Activated CD8-positive, alpha-beta T cell treated with anti-CD3 and anti-CD28 coated beads for 36 hours (primary cell): ENCODE data around the gene SOX13. TPM values are rescaled to one million over a fixed set of nuclear protein-coding genes. Genes with fewer than 3 reads are reported as not detected.

ENCODE experiments used
- ATAC-seq: fragments of 200-7000 bp; cut with Tn5 transposase; one replicate; pipeline ENCODE4 v1.10.0; 2021; ENCODE audit warnings: mild to moderate bottlenecking, moderate library complexity
- CTCF ChIA-PET: fragments of 350-600 bp; sonication (Branson Sonifier 250); formaldehyde crosslinking; loops from one replicate; lab custom pipeline; 2021; ENCODE audit warnings: antibody characterized with exemption; lab: Charles Lee
- POLR2A ChIA-PET: fragments of 350-600 bp; sonication (Branson Sonifier 250); formaldehyde crosslinking; loops from one replicate; lab custom pipeline; 2021; ENCODE audit warnings: antibody characterized with exemption; lab: Charles Lee
- DNase-seq: peaks from one replicate; pipeline ENCODE4 v3.0.0-alpha.2; 2020
- H3K27ac Mint-ChIP-seq: one replicate; pipeline ENCODE4 v1.8.0; 2021; ENCODE audit warnings: mild to moderate bottlenecking, mixed read lengths
- H3K27me3 Mint-ChIP-seq: one replicate; pipeline ENCODE4 v1.8.0; 2021; ENCODE audit warnings: mixed read lengths
- H3K36me3 Mint-ChIP-seq: one replicate; pipeline ENCODE4 v1.8.0; 2021; ENCODE audit warnings: low read depth, mixed read lengths
- H3K4me1 Mint-ChIP-seq: one replicate; pipeline ENCODE4 v1.8.0; 2021; ENCODE audit warnings: low read depth, mixed read lengths
- H3K4me3 Mint-ChIP-seq: one replicate; pipeline ENCODE4 v1.8.0; 2021; ENCODE audit warnings: mild to moderate bottlenecking, moderate library complexity, mixed read lengths
- H3K9me3 Mint-ChIP-seq: one replicate; pipeline ENCODE4 v1.8.0; 2021; ENCODE audit warnings: mixed read lengths
- CTCF ChIP-seq: fragments of 200-600 bp; IDR thresholded peaks from one replicate; pipeline ENCODE4 v1.8.0; 2022; ENCODE audit warnings: antibody characterized with exemption, mild to moderate bottlenecking
- intact Hi-C: fragments of 100-400 bp; cut with micrococcal nuclease; formaldehyde crosslinking; loops from one replicate; pipeline ENCODE4 v1.10.0; 2022
- total RNA-seq, 2 experiments: library from RNA; stranded (reverse); gene quantifications; one replicate each; pipeline ENCODE4 v1.2.3, GENCODE V29; 2021

SOX13 gene
- total RNA-seq, 2 experiments from 2014 or later = 1.6 to 1.7 TPM

GRCh38 chr1:204069887-204070286 is 3.0 kb upstream of the SOX13 start:
- TF ChIP-seq CTCF = no peak
- intact Hi-C loops = no loop called here
- peaks cover 34% of the 10 kb centered on the region for H3K27me3 Mint-ChIP-seq
- peaks cover 5% of the 10 kb centered on the region for H3K9me3 Mint-ChIP-seq
- no peak overlapping the region for H3K27ac Mint-ChIP-seq
- DNase-seq (no peak), ATAC-seq (no peak)
- H3K36me3 Mint-ChIP-seq = no peaks in the 10 kb centered on the region
- peaks cover 19% of the 10 kb centered on the region for H3K4me1 Mint-ChIP-seq
- CTCF ChIA-PET = no interaction called here
- H3K4me3 Mint-ChIP-seq = no peak overlapping the region
- POLR2A ChIA-PET = no interaction called here

GRCh38 chr1:204070895-204071294 is 2.0 kb upstream of the SOX13 start:
- intact Hi-C loops = no loop called here
- no peaks in the 10 kb centered on the region for H3K36me3 Mint-ChIP-seq
- peaks cover 5% of the 10 kb centered on the region for H3K9me3 Mint-ChIP-seq
- H3K4me1 Mint-ChIP-seq = peaks cover 14% of the 10 kb centered on the region
- H3K4me3 Mint-ChIP-seq = no peak overlapping the region
- TF ChIP-seq CTCF = no peak
- ATAC-seq = no peak
- H3K27ac Mint-ChIP-seq = no peak overlapping the region
- ChIA-PET CTCF (no interaction called here), POLR2A (no interaction called here)
- H3K27me3 Mint-ChIP-seq = peaks cover 43% of the 10 kb centered on the region
- DNase-seq = no peak

GRCh38 chr1:204073837-204074273 is 940 bp downstream of the SOX13 start:
- intact Hi-C loops = no loop called here
- ATAC-seq (peak; percentile 11), DNase-seq (no peak)
- H3K9me3 Mint-ChIP-seq = no peaks in the 10 kb centered on the region
- ChIA-PET CTCF (no interaction called here), POLR2A (interaction anchor here (0.5 kb wide), 1 partner anchor 200 kb away, joined by 3 read pairs; no protein-coding TSS in a partner anchor)
- H3K27me3 Mint-ChIP-seq = peaks cover 63% of the 10 kb centered on the region
- peak overlapping the region; percentile 65 for H3K4me3 Mint-ChIP-seq
- H3K36me3 Mint-ChIP-seq = no peaks in the 10 kb centered on the region
- peaks cover 13% of the 10 kb centered on the region for H3K4me1 Mint-ChIP-seq
- no peak for TF ChIP-seq CTCF
- no peak overlapping the region for H3K27ac Mint-ChIP-seq

GRCh38 chr1:204074274-204075138 is 1.6 kb downstream of the SOX13 start:
- CTCF ChIA-PET = interaction anchor here (1.3 kb wide), 1 partner anchor 57 kb away, joined by 3 read pairs; no protein-coding TSS in a partner anchor

More at GRCh38 chr1:204074274-204075138, 1.6 kb downstream of the SOX13 start:
- no peak for TF ChIP-seq CTCF
- DNase-seq (peak; percentile 7), ATAC-seq (no peak)
- Mint-ChIP-seq H3K27me3 (peaks cover 63% of the 10 kb centered on the region), H3K4me1 (peaks cover 13% of the 10 kb centered on the region), H3K9me3 (no peaks in the 10 kb centered on the region), H3K36me3 (no peaks in the 10 kb centered on the region), H3K4me3 (peak overlapping the region; percentile 65), H3K27ac (no peak overlapping the region)
- POLR2A ChIA-PET = interaction anchor here (0.5 kb wide), 1 partner anchor 201 kb away, joined by 3 read pairs; no protein-coding TSS in a partner anchor
- intact Hi-C loops = no loop called here
